IMR-90 (cell line): Measurements from ENCODE around the gene ANKK1. TPM values are rescaled to one million over a fixed set of nuclear protein-coding genes. Genes with fewer than 3 reads are reported as not detected.

ENCODE experiments used
- ATAC-seq: fragments of 200-7000 bp; cut with Tn5 transposase; 2 replicates; pipeline ENCODE4 v1.9.1; 2020; ENCODE audit warnings: low read depth, mild to moderate bottlenecking, moderate library complexity
- BruUV-seq: library from RNA; stranded (reverse); fragments of 400-500 nt; replicated peaks from 2 replicates; lab custom pipeline; 2021; lab: Mats Ljungman, UMichigan
- CTCF ChIA-PET: fragments of 300-600 bp; formaldehyde crosslinking; extraction: SDS; loops from one replicate; lab custom pipeline; 2021; ENCODE audit warnings: antibody characterized with exemption; lab: Yijun Ruan, JAX
- POLR2A ChIA-PET: fragments of 300-600 bp; sonication (Branson Sonifier 250); formaldehyde crosslinking; loops from one replicate; lab custom pipeline; 2022; ENCODE audit warnings: antibody characterized with exemption; ENCODE audit not compliant: unreplicated experiment; lab: Charles Lee
- DNase-seq: peaks from one replicate; pipeline ENCODE4 v3.0.0; 2013
- H2AFZ ChIP-seq: replicated peaks from 2 replicates; pipeline ENCODE3; 2013; ENCODE audit warnings: low read length, mild to moderate bottlenecking; ENCODE audit not compliant: poor library complexity
- H2AK5ac ChIP-seq: 2 replicates; pipeline ENCODE4 v1.6.1; 2013; ENCODE audit warnings: low read depth, low read length, inconsistent platforms
- H2AK9ac ChIP-seq: replicated peaks from 2 replicates; pipeline ENCODE3; 2013; ENCODE audit warnings: mild to moderate bottlenecking, low read depth, low read length, moderate library complexity; ENCODE audit not compliant: poor library complexity
- H2BK120ac ChIP-seq: 2 replicates; pipeline ENCODE4 v1.6.1; 2013; ENCODE audit warnings: low read depth, low read length, inconsistent platforms
- H2BK15ac ChIP-seq: 3 replicates; pipeline ENCODE4 v1.6.1; 2013; ENCODE audit warnings: low read depth, low read length, inconsistent platforms
- H2BK20ac ChIP-seq: 2 replicates; pipeline ENCODE4 v1.6.1; 2013; ENCODE audit warnings: low read depth, mild to moderate bottlenecking, inconsistent platforms, low read length, moderate library complexity
- H2BK5ac ChIP-seq: 2 replicates; pipeline ENCODE4 v1.6.1; 2013; ENCODE audit warnings: mild to moderate bottlenecking, low read depth, low read length, inconsistent platforms; ENCODE audit not compliant: poor library complexity, severe bottlenecking
- H3K14ac ChIP-seq: replicated peaks from 2 replicates; pipeline ENCODE4 v1.6.1; 2013; ENCODE audit warnings: low read depth, low read length, inconsistent platforms
- H3K18ac ChIP-seq: 2 replicates; pipeline ENCODE4 v1.6.1; 2013; ENCODE audit warnings: low read depth, low read length, control low read depth
- H3K23ac ChIP-seq: 2 replicates; pipeline ENCODE4 v1.6.1; 2013; ENCODE audit warnings: low read depth, low read length, inconsistent platforms
- H3K27ac ChIP-seq: 2 replicates; pipeline ENCODE4 v1.5.1; 2013; ENCODE audit warnings: mild to moderate bottlenecking, control low read depth, low read length; ENCODE audit not compliant: insufficient read depth
- H3K27me3 ChIP-seq: 2 replicates; pipeline ENCODE4 v1.6.1; 2013; ENCODE audit warnings: low read length; ENCODE audit not compliant: control insufficient read depth, insufficient read depth
- H3K36me3 ChIP-seq: 2 replicates; pipeline ENCODE4 v1.6.1; 2013; ENCODE audit warnings: low read length, mixed read lengths; ENCODE audit not compliant: control insufficient read depth, insufficient read depth
- H3K4ac ChIP-seq: 2 replicates; pipeline ENCODE4 v1.6.1; 2013; ENCODE audit warnings: low read depth, low read length, inconsistent platforms
- H3K4me1 ChIP-seq: 2 replicates; pipeline ENCODE4 v1.6.1; 2013; ENCODE audit warnings: low read length, mixed read lengths; ENCODE audit not compliant: control insufficient read depth, insufficient read depth
- H3K4me2 ChIP-seq: 2 replicates; pipeline ENCODE4 v1.6.1; 2013; ENCODE audit warnings: low read depth, mild to moderate bottlenecking, control low read depth, low read length, moderate library complexity
- H3K4me3 ChIP-seq: 2 replicates; pipeline ENCODE4 v1.5.1; 2013; ENCODE audit warnings: low read depth, mild to moderate bottlenecking, control low read depth, low read length, moderate library complexity; ENCODE audit not compliant: insufficient read depth
- H3K56ac ChIP-seq: 2 replicates; pipeline ENCODE4 v1.6.1; 2013; ENCODE audit warnings: low read length, inconsistent platforms; ENCODE audit not compliant: insufficient read depth; ENCODE audit errors: extremely low read depth
- H3K79me1 ChIP-seq, 2 experiments: 2 replicates each; pipeline ENCODE4 v1.6.1; 2013; ENCODE audit warnings: low read length in 2 of 2, inconsistent platforms in 1 of 2, low read depth in 1 of 2
- H3K9ac ChIP-seq: 2 replicates; pipeline ENCODE4 v1.6.1; 2013; ENCODE audit warnings: low read depth, low read length, control low read depth
- H3K9me1 ChIP-seq: 2 replicates; pipeline ENCODE4 v1.6.1; 2013; ENCODE audit warnings: low read length, inconsistent platforms; ENCODE audit not compliant: insufficient read depth
- H3K9me3 ChIP-seq: 2 replicates; pipeline ENCODE4 v1.6.1; 2013; ENCODE audit warnings: low read length; ENCODE audit not compliant: control insufficient read depth, insufficient read depth
- H4K20me1 ChIP-seq: 2 replicates; pipeline ENCODE4 v1.6.1; 2013; ENCODE audit warnings: low read length, inconsistent platforms; ENCODE audit not compliant: insufficient read depth
- H4K5ac ChIP-seq: 2 replicates; pipeline ENCODE4 v1.6.1; 2013; ENCODE audit warnings: mild to moderate bottlenecking, low read depth, low read length, control low read depth
- H4K8ac ChIP-seq, 2 experiments: 2 replicates each; pipeline ENCODE4 v1.6.1; 2013; ENCODE audit warnings: low read depth in 2 of 2, low read length in 2 of 2, control low read depth in 1 of 2, inconsistent platforms in 1 of 2
- H4K91ac ChIP-seq: 2 replicates; pipeline ENCODE4 v1.6.1; 2013; ENCODE audit warnings: low read depth, low read length, inconsistent platforms; ENCODE audit not compliant: insufficient read depth
- BHLHE40 ChIP-seq: fragments of 150-350 bp; IDR thresholded peaks from 2 replicates; pipeline ENCODE4 v1.6.1; 2016; ENCODE audit warnings: mild to moderate bottlenecking, low read depth, low read length
- CEBPB ChIP-seq: IDR thresholded peaks from 2 replicates; pipeline ENCODE4 v1.6.1; 2012; ENCODE audit warnings: low read depth, low read length, improper control_type of control experiment
- FOS ChIP-seq: fragments of 150-350 bp; IDR thresholded peaks from 2 replicates; pipeline ENCODE4 v1.6.1; 2016; ENCODE audit warnings: low read depth, low read length
- MAFK ChIP-seq: IDR thresholded peaks from 2 replicates; pipeline ENCODE4 v1.6.1; 2012; ENCODE audit warnings: low read depth, low read length, improper control_type of control experiment
- MAZ ChIP-seq: IDR thresholded peaks from 2 replicates; pipeline ENCODE4 v1.6.1; 2012; ENCODE audit warnings: low read depth, mild to moderate bottlenecking, low read length, improper control_type of control experiment, moderate library complexity, borderline replicate concordance
- MXI1 ChIP-seq: IDR thresholded peaks from 2 replicates; pipeline ENCODE4 v1.6.1; 2012; ENCODE audit warnings: low read depth, mild to moderate bottlenecking, low read length, moderate library complexity, borderline replicate concordance
- POLR2A ChIP-seq: IDR thresholded peaks from 2 replicates; pipeline ENCODE4 v1.6.1; 2012; ENCODE audit warnings: mild to moderate bottlenecking, low read depth, low read length
- RAD21 ChIP-seq: IDR thresholded peaks from 2 replicates; pipeline ENCODE4 v1.6.1; 2012; ENCODE audit warnings: low read length, improper control_type of control experiment
- RCOR1 ChIP-seq: IDR thresholded peaks from 2 replicates; pipeline ENCODE4 v1.6.1; 2012; ENCODE audit warnings: mild to moderate bottlenecking, low read length, improper control_type of control experiment; ENCODE audit not compliant: insufficient replicate concordance
- RFX5 ChIP-seq: IDR thresholded peaks from 2 replicates; pipeline ENCODE4 v1.8.0; 2012; ENCODE audit warnings: low read depth, mild to moderate bottlenecking, low read length, moderate library complexity
- WGBS, 2 experiments: methylation state at CpG; one replicate each; pipeline versions ENCODE4 v1.1.5 to v1.1.7; 2013; ENCODE audit warnings: missing lambda C conversion rate in 2 of 2; ENCODE audit not compliant: insufficient read length in 1 of 2; ENCODE audit errors: extremely low coverage in 2 of 2; 5-methylcytosine and 5-hydroxymethylcytosine counted together
- dilution Hi-C: fragments of 300-500 bp; cut with HindIII; formaldehyde crosslinking; loops from one replicate; pipeline ENCODE4 v1.14.3; 2018; ENCODE audit warnings: low sequenced_read_pairs; ENCODE audit not compliant: unreplicated experiment
- in situ Hi-C: fragments of 300-500 bp; cut with MboI; formaldehyde crosslinking; loops from 3 replicates; pipeline ENCODE4 v1.14.3; 2019; ENCODE audit warnings: low sequenced_read_pairs, inconsistent platforms, mixed read lengths
- intact Hi-C: fragments of 100-400 bp; cut with micrococcal nuclease; formaldehyde crosslinking; loops from 2 replicates; pipeline ENCODE4 v1.10.0; 2022
- polyA plus RNA-seq, 3 experiments: library from polyadenylated mRNA; depleted of rRNA; stranded (reverse); fragments of >200 nt; gene quantifications; 2 replicates each; pipeline ENCODE4 v1.2.3, GENCODE V29; 2012; ENCODE audit warnings: low replicate concordance in 1 of 3
- total RNA-seq: library from RNA; depleted of rRNA; stranded (reverse); fragments of >200 nt; gene quantifications from 2 replicates; pipeline ENCODE4 v1.2.3, GENCODE V29; 2012
- TF ChIP-seq, protein P1 (sequence below): fragments of 150-350 bp; IDR thresholded peaks from 2 replicates; pipeline ENCODE4 v1.6.1; 2016; ENCODE audit warnings: low read depth, mild to moderate bottlenecking, low read length, moderate library complexity, borderline replicate concordance
- TF ChIP-seq, protein P2 (sequence below): conservative IDR thresholded peaks from 2 replicates; pipeline ENCODE4 v1.5.1; 2012; ENCODE audit warnings: mild to moderate bottlenecking, low read depth, low read length, improper control_type of control experiment

The ANKK1 gene
- total and polyA plus RNA-seq, 2 of the 4 experiments (the other 2 are of a cell fraction): not detected

DNA sequence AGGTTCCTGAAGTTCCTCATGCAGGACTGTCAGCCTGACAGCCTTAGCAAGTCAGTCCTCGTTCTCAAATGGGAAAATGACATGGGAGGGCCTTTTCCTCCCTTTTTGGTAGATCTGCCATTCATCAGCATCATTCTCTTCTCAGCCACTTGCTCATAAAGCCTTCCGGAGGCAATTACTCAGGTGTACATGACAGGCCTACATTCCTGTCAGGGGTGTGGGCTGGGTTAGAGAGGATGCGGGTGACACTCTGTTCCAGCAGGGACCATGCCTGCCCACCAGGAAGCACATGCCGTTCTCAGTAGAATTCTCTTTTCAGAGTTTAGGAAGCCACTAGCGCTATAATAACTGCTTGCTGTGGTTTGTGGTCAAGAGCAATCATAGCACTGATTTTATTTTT lies 24.2 kb upstream of the ANKK1 start:
- POLR2A ChIA-PET: no interaction called here
- Histone ChIP-seq H3K14ac (no peak overlapping the region), H3K79me1 (no peaks in the 10 kb centered on the region), H2BK120ac (no peak overlapping the region), H3K4me2 (no peak overlapping the region), H2AK5ac (no peak overlapping the region), H4K91ac (no peak overlapping the region), H3K4ac (no peak overlapping the region), H3K9ac (no peak overlapping the region), H4K20me1 (no peaks in the 10 kb centered on the region), H3K23ac (no peak overlapping the region), H3K9me3 (no peaks in the 10 kb centered on the region), H2AFZ (no peak overlapping the region), H3K56ac (no peak overlapping the region), H2AK9ac (no peak overlapping the region), H3K27ac (no peak overlapping the region), H3K4me3 (no peak overlapping the region), H4K5ac (no peak overlapping the region), H2BK15ac (no peak overlapping the region), H3K9me1 (peaks cover 11% of the 10 kb centered on the region; the same call in 1 of the 2 replicates), H3K4me1 (no peaks in the 10 kb centered on the region), H3K27me3 (no peaks in the 10 kb centered on the region), H3K36me3 (peaks cover 27% of the 10 kb centered on the region), H3K18ac (no peak overlapping the region), H2BK5ac (no peak overlapping the region), H4K8ac (no peak overlapping the region), H2BK20ac (no peak overlapping the region)
- dilution Hi-C loops: no loop called here
- TF ChIP-seq MAZ: no peak
- TF ChIP-seq, protein P1, sequence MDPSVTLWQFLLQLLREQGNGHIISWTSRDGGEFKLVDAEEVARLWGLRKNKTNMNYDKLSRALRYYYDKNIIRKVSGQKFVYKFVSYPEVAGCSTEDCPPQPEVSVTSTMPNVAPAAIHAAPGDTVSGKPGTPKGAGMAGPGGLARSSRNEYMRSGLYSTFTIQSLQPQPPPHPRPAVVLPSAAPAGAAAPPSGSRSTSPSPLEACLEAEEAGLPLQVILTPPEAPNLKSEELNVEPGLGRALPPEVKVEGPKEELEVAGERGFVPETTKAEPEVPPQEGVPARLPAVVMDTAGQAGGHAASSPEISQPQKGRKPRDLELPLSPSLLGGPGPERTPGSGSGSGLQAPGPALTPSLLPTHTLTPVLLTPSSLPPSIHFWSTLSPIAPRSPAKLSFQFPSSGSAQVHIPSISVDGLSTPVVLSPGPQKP: no peak
- no peak for TF ChIP-seq BHLHE40
- TF ChIP-seq, protein P2, sequence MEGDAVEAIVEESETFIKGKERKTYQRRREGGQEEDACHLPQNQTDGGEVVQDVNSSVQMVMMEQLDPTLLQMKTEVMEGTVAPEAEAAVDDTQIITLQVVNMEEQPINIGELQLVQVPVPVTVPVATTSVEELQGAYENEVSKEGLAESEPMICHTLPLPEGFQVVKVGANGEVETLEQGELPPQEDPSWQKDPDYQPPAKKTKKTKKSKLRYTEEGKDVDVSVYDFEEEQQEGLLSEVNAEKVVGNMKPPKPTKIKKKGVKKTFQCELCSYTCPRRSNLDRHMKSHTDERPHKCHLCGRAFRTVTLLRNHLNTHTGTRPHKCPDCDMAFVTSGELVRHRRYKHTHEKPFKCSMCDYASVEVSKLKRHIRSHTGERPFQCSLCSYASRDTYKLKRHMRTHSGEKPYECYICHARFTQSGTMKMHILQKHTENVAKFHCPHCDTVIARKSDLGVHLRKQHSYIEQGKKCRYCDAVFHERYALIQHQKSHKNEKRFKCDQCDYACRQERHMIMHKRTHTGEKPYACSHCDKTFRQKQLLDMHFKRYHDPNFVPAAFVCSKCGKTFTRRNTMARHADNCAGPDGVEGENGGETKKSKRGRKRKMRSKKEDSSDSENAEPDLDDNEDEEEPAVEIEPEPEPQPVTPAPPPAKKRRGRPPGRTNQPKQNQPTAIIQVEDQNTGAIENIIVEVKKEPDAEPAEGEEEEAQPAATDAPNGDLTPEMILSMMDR: no peak
- no peak for TF ChIP-seq CEBPB
- TF ChIP-seq FOS: no peak
- TF ChIP-seq RCOR1: no peak
- no peak for TF ChIP-seq MAFK
- no peak for TF ChIP-seq MXI1
- TF ChIP-seq RFX5: no peak
- no peak for TF ChIP-seq POLR2A
- no peak for TF ChIP-seq RAD21
- DNase-seq (no peak), ATAC-seq (no peak)
- CTCF ChIA-PET: no interaction called here
- intact Hi-C loops: no loop called here
- in situ Hi-C loops: no loop called here
- 83% methylated on average over 1 of the region's 5 CpGs; no CpG with 5 or more reads in 1 of the 2 experiments for WGBS, 2 experiments
- BruUV-seq: no TSS peak
